Measurements from ENCODE around the gene TOP3A. TPM values are rescaled to one million over a fixed set of nuclear protein-coding genes. Genes with fewer than 3 reads are reported as not detected.

Gene TOP3A
- polyA plus RNA-seq, 1 donor (not counting 4 experiments of a cell fraction or from before 2014, with no cell fraction given) = 11.6 TPM

GRCh38 chr17:18225121-18225641 lies 89.6 kb downstream of the TOP3A start, which contains the start of gene LLGL1:
Gene LLGL1, plus strand, starts transcription at chr17:18225635. Its CDS starts 48 bp downstream, at chr17:18225683.
- Histone ChIP-seq H2AFZ (ENCODE audit: control insufficient read depth, low read length) (peak within 1 kb of the TSS; percentile 91), H3K27ac (ENCODE audit: control insufficient read depth, insufficient read depth, low read length) (peak within 1 kb of the TSS; percentile 42), H4K20me1 (ENCODE audit: control insufficient read depth, extremely low read depth, insufficient read depth, low read length) (no peaks in the 10 kb centered on the region), H3K4me1 (ENCODE audit: control insufficient read depth, extremely low read depth, insufficient read depth, low read length) (peaks cover 8% of the 10 kb centered on the region), H3K9me3 (ENCODE audit: control insufficient read depth, low read depth, low read length) (no peaks in the 10 kb centered on the region), H3K4me3 (ENCODE audit: control insufficient read depth in 2 of 3, extremely low read depth in 1 of 3, insufficient read depth in 2 of 3, low read depth in 1 of 3, low read length in 3 of 3) (peak within 1 kb of the TSS; percentile 55 to 92 (median 82)), H3K4me2 (ENCODE audit: control insufficient read depth, extremely low read depth, insufficient read depth, low read depth, low read length) (peak within 1 kb of the TSS; percentile 85), H3K9me1 (ENCODE audit: control insufficient read depth, extremely low read depth, insufficient read depth, low read length) (peaks cover 2% of the 10 kb centered on the region), H3K36me3 (ENCODE audit: control insufficient read depth in 2 of 2, extremely low read depth in 1 of 2, insufficient read depth in 2 of 2, low read length in 2 of 2) (no peaks in the 10 kb centered on the region), H3K9ac (ENCODE audit: control insufficient read depth, extremely low read depth, insufficient read depth, low read length) (peak within 1 kb of the TSS; percentile 79), H3K79me2 (ENCODE audit: control insufficient read depth, insufficient read depth, low read length) (peaks cover 35% of the 10 kb centered on the region), H3K27me3 (ENCODE audit: control insufficient read depth, extremely low read depth, insufficient read depth, low read length) (no peaks in the 10 kb centered on the region)
- TF ChIP-seq, protein P1, sequence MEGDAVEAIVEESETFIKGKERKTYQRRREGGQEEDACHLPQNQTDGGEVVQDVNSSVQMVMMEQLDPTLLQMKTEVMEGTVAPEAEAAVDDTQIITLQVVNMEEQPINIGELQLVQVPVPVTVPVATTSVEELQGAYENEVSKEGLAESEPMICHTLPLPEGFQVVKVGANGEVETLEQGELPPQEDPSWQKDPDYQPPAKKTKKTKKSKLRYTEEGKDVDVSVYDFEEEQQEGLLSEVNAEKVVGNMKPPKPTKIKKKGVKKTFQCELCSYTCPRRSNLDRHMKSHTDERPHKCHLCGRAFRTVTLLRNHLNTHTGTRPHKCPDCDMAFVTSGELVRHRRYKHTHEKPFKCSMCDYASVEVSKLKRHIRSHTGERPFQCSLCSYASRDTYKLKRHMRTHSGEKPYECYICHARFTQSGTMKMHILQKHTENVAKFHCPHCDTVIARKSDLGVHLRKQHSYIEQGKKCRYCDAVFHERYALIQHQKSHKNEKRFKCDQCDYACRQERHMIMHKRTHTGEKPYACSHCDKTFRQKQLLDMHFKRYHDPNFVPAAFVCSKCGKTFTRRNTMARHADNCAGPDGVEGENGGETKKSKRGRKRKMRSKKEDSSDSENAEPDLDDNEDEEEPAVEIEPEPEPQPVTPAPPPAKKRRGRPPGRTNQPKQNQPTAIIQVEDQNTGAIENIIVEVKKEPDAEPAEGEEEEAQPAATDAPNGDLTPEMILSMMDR (optimal IDR thresholded peaks at IDR 0.05 in 1 of 3, IDR thresholded peaks at IDR 0.05 in 1 of 3, conservative IDR thresholded peaks at IDR 0.05 in 1 of 3; ENCODE audit: extremely low read depth in 1 of 3, insufficient read depth in 2 of 3, low read length in 3 of 3) = no peak
- TF ChIP-seq EZH2 (IDR thresholded peaks at IDR 0.05; ENCODE audit: low read length) = no peak
- DNase-seq (ENCODE audit: low read depth, low spot score) (no peak), FAIRE-seq (no peak)
- dilution Hi-C loops (cut with MboI; ENCODE audit: extremely low pct_ligation_motif_present, low sequenced_read_pairs) = no loop called here

GRCh38 chr17:18224387-18225120 lies 90.2 kb downstream of the TOP3A start:
- no peak for DNase-seq (ENCODE audit: low read depth, low spot score)
- H3K36me3 ChIP-seq (ENCODE audit: control insufficient read depth in 2 of 2, extremely low read depth in 1 of 2, insufficient read depth in 2 of 2, low read length in 2 of 2) = no peaks in the 10 kb centered on the region
- H3K9ac ChIP-seq (ENCODE audit: control insufficient read depth, extremely low read depth, insufficient read depth, low read length) = peak overlapping the region; percentile 44
- no peaks in the 10 kb centered on the region for H3K9me3 ChIP-seq (ENCODE audit: control insufficient read depth, low read depth, low read length)
- no peaks in the 10 kb centered on the region for H3K27me3 ChIP-seq (ENCODE audit: control insufficient read depth, extremely low read depth, insufficient read depth, low read length)
- peaks cover 8% of the 10 kb centered on the region for H3K4me1 ChIP-seq (ENCODE audit: control insufficient read depth, extremely low read depth, insufficient read depth, low read length)
- peak overlapping the region in 2 of 3 experiments; percentile 48 to 67 for H3K4me3 ChIP-seq (ENCODE audit: control insufficient read depth in 2 of 3, extremely low read depth in 1 of 3, insufficient read depth in 2 of 3, low read depth in 1 of 3, low read length in 3 of 3)
- H4K20me1 ChIP-seq (ENCODE audit: control insufficient read depth, extremely low read depth, insufficient read depth, low read length) = no peaks in the 10 kb centered on the region
- H3K4me2 ChIP-seq (ENCODE audit: control insufficient read depth, extremely low read depth, insufficient read depth, low read depth, low read length) = peak overlapping the region; percentile 85
- peaks cover 2% of the 10 kb centered on the region for H3K9me1 ChIP-seq (ENCODE audit: control insufficient read depth, extremely low read depth, insufficient read depth, low read length)
- FAIRE-seq = no peak
- H3K27ac ChIP-seq (ENCODE audit: control insufficient read depth, insufficient read depth, low read length) = no peak overlapping the region
- dilution Hi-C loops (cut with MboI; ENCODE audit: extremely low pct_ligation_motif_present, low sequenced_read_pairs) = no loop called here
- H3K79me2 ChIP-seq (ENCODE audit: control insufficient read depth, insufficient read depth, low read length) = peaks cover 28% of the 10 kb centered on the region
- no peak for TF ChIP-seq EZH2 (IDR thresholded peaks at IDR 0.05; ENCODE audit: low read length)
- TF ChIP-seq, protein P1 (optimal IDR thresholded peaks at IDR 0.05 in 1 of 3, IDR thresholded peaks at IDR 0.05 in 1 of 3, conservative IDR thresholded peaks at IDR 0.05 in 1 of 3; ENCODE audit: extremely low read depth in 1 of 3, insufficient read depth in 2 of 3, low read length in 3 of 3) = no peak
- peak overlapping the region; percentile 91 for H2AFZ ChIP-seq (ENCODE audit: control insufficient read depth, low read length)

Measured in keratinocyte (primary cell).